CD14-positive monocyte (primary cell): Measurements from ENCODE around the gene GJC3. TPM values are rescaled to one million over a fixed set of nuclear protein-coding genes. Genes with fewer than 3 reads are reported as not detected.
A peak's percentile ranks its signal among the peaks of the same experiment; 100 is the strongest.
"Not testable (repeated sequence)": the region's sequence is repeated elsewhere in the genome, so short reads cannot be mapped to it uniquely, and the experiment has no call there.

Experiments
- DNase-seq, 3 donors: peaks; one replicate each; pipeline ENCODE4 v3.0.0-alpha.2; 2011 to 2022
- H2AFZ ChIP-seq: 2 replicates; pipeline ENCODE4 v1.6.0; 2012; ENCODE audit warnings: mild to moderate bottlenecking, low read depth, low read length, inconsistent platforms; ENCODE audit not compliant: insufficient read depth, poor library complexity, severe bottlenecking
- H3K27ac ChIP-seq, 2 donors: 1 replicate in 1 of 2; 2 replicates in 1 of 2; pipeline ENCODE4 v1.5.1; 2012 to 2013; ENCODE audit warnings: low read length in 2 of 2, control low read depth in 1 of 2, inconsistent platforms in 1 of 2, low read depth in 1 of 2, mild to moderate bottlenecking in 1 of 2
- H3K27me3 ChIP-seq, 2 donors: one replicate each; pipeline versions ENCODE4 v1.6.0 to v1.6.1; 2011 to 2013; ENCODE audit warnings: low read length in 2 of 2; ENCODE audit not compliant: control insufficient read depth in 2 of 2, insufficient read depth in 2 of 2
- H3K36me3 ChIP-seq, 2 donors: replicated peaks in 1 of 2; 1 replicate in 1 of 2; 2 replicates in 1 of 2; pipeline versions ENCODE4 v1.5.1 to v1.6.1; 2012 to 2013; ENCODE audit warnings: low read length in 2 of 2, control low read depth in 1 of 2, inconsistent platforms in 1 of 2, mild to moderate bottlenecking in 1 of 2; ENCODE audit not compliant: insufficient read depth in 2 of 2, control insufficient read depth in 1 of 2
- H3K4me1 ChIP-seq, 2 donors: 1 replicate in 1 of 2; 2 replicates in 1 of 2; pipeline versions ENCODE4 v1.5.1 to v1.6.1; 2012 to 2013; ENCODE audit warnings: low read length in 2 of 2, control low read depth in 1 of 2, inconsistent platforms in 1 of 2, mild to moderate bottlenecking in 1 of 2, moderate library complexity in 1 of 2; ENCODE audit not compliant: insufficient read depth in 2 of 2, control insufficient read depth in 1 of 2
- H3K4me2 ChIP-seq: replicated peaks from 2 replicates; pipeline ENCODE3; 2012; ENCODE audit warnings: low read length, moderate library complexity, mild to moderate bottlenecking; ENCODE audit not compliant: poor library complexity, severe bottlenecking; ENCODE audit errors: extremely low read depth
- H3K4me3 ChIP-seq, 3 experiments: fragments of 200-600 bp in 1 of 3; sonication (generic) in 1 of 3; replicated peaks in 1 of 3; 1 replicate in 2 of 3; 2 replicates in 1 of 3; pipeline ENCODE4 v1.5.1; 2011 to 2013; ENCODE audit warnings: low read length in 3 of 3, mild to moderate bottlenecking in 3 of 3, control low read depth in 2 of 3, low read depth in 2 of 3, inconsistent platforms in 1 of 3, moderate library complexity in 1 of 3
- H3K79me2 ChIP-seq: 2 replicates; pipeline ENCODE4 v1.6.0; 2012; ENCODE audit warnings: mild to moderate bottlenecking, control low read depth, inconsistent platforms, low read length, moderate library complexity; ENCODE audit not compliant: insufficient read depth
- H3K9ac ChIP-seq: 2 replicates; pipeline ENCODE4 v1.6.0; 2017; ENCODE audit warnings: low read length, mild to moderate bottlenecking; ENCODE audit not compliant: insufficient read depth, poor library complexity, severe bottlenecking
- H3K9me3 ChIP-seq, 2 donors: replicated peaks in 1 of 2; 1 replicate in 1 of 2; 2 replicates in 1 of 2; pipeline versions ENCODE4 v1.5.1 to v1.6.1; 2012 to 2013; ENCODE audit warnings: low read length in 2 of 2, control low read depth in 1 of 2; ENCODE audit not compliant: control insufficient read depth in 1 of 2, insufficient read depth in 1 of 2
- H4K20me1 ChIP-seq: 2 replicates; pipeline ENCODE4 v1.6.0; 2012; ENCODE audit warnings: mild to moderate bottlenecking, low read length, control low read depth, moderate library complexity; ENCODE audit not compliant: insufficient read depth
- H3K27ac Mint-ChIP-seq, 7 donors: one replicate each; pipeline ENCODE4 v1.8.0; 2020; ENCODE audit warnings: mild to moderate bottlenecking in 7 of 7, mixed read lengths in 7 of 7, moderate library complexity in 6 of 7, inconsistent platforms in 2 of 7
- H3K27me3 Mint-ChIP-seq, 3 donors: one replicate each; pipeline ENCODE4 v1.8.0; 2021 to 2022; ENCODE audit warnings: low read depth in 3 of 3, mild to moderate bottlenecking in 3 of 3, mixed read lengths in 3 of 3, moderate library complexity in 3 of 3, inconsistent platforms in 1 of 3
- H3K36me3 Mint-ChIP-seq, 2 donors: one replicate each; pipeline ENCODE4 v1.8.0; 2020; ENCODE audit warnings: mixed read lengths in 2 of 2, inconsistent platforms in 1 of 2, mild to moderate bottlenecking in 1 of 2
- H3K4me1 Mint-ChIP-seq: one replicate; pipeline ENCODE4 v1.8.0; 2020; ENCODE audit warnings: mild to moderate bottlenecking, mixed read lengths
- H3K4me3 Mint-ChIP-seq, 2 donors: one replicate each; pipeline ENCODE4 v1.8.0; 2020; ENCODE audit warnings: mild to moderate bottlenecking in 2 of 2, mixed read lengths in 2 of 2, moderate library complexity in 1 of 2
- H3K9me3 Mint-ChIP-seq, 7 donors: one replicate each; pipeline ENCODE4 v1.8.0; 2020 to 2022; ENCODE audit warnings: mixed read lengths in 7 of 7, mild to moderate bottlenecking in 6 of 7, moderate library complexity in 6 of 7, inconsistent platforms in 2 of 7
- WGBS: methylation state at CpG from one replicate; pipeline ENCODE4 v1.1.5; 2013; ENCODE audit warnings: missing lambda C conversion rate; ENCODE audit not compliant: insufficient coverage; 5-methylcytosine and 5-hydroxymethylcytosine counted together
- intact Hi-C, 2 donors: fragments of 100-400 bp; cut with micrococcal nuclease; formaldehyde crosslinking; loops; one replicate each; pipeline versions ENCODE4 v1.15.0 to v1.15.1; 2023
- polyA plus RNA-seq, 3 donors: library from polyadenylated mRNA; depleted of rRNA in 1 of 3; unstranded in 2 of 3; stranded (reverse) in 1 of 3; fragments of 300-500 nt in 2 of 3; fragments of >200 nt in 1 of 3; fragmentation: Illumina TruSeq in 2 of 3; gene quantifications; 1 replicate in 2 of 3; 2 replicates in 1 of 3; pipeline ENCODE4 v1.2.3, GENCODE V29; 2012 to 2021
- TF ChIP-seq, protein P1 (sequence below): fragments of 200-600 bp; IDR thresholded peaks from one replicate; pipeline ENCODE4 v1.8.0; 2022; ENCODE audit warnings: antibody characterized with exemption, mild to moderate bottlenecking

GJC3 gene
- polyA plus RNA-seq, 3 donors, result not detected

DNA sequence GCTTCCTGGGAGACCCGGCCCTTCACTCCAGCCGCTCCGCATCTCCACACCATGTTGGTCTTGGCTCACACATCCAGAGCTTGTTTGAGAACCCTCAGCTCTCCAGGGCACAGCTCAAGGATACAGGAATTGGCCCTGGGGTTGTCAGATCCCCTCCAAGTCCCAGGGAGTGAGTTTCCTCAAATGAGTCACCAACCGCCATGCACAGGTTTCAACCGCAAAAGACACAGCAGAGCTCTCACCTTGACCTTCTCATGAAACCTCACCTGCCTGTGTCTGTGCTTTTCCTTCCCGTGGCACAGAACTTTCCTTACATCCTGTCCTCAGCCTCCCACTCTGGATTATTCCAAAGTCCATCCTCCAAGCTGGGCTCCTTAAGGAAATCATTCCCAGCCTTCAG, 25.8 kb upstream of the GJC3 start:
- Histone ChIP-seq H3K36me3 (no peaks in the 10 kb centered on the region), H3K9ac (no peak overlapping the region), H3K4me2 (no peak overlapping the region), H3K4me3 (no peak overlapping the region), H3K79me2 (no peaks in the 10 kb centered on the region), H3K27me3 (peaks cover 11 to 16% of the 10 kb centered on the region in 2 donors), H3K9me3 (peaks cover 7 to 8% of the 10 kb centered on the region in 2 donors), H3K27ac (no peak overlapping the region), H3K4me1 (peaks cover 18 to 20% of the 10 kb centered on the region in 2 donors), H4K20me1 (no peaks in the 10 kb centered on the region), H2AFZ (no peak overlapping the region)
- Mint-ChIP-seq H3K27ac (peak overlapping the region in 4 of 7 donors; percentile 36 to 50 (median 47)), H3K36me3 (peaks cover 0 to 2% of the 10 kb centered on the region in 2 donors), H3K4me3 (no peak overlapping the region), H3K4me1 (peaks cover 26% of the 10 kb centered on the region), H3K9me3 (peaks cover 5 to 12% (median 9%) of the 10 kb centered on the region in 7 donors), H3K27me3 (peaks cover 2 to 15% (median 13%) of the 10 kb centered on the region in 3 donors)
- intact Hi-C loops, result no loop called here
- 80% methylated on average over 6 of the region's 6 CpGs for WGBS
- DNase-seq, result no peak
- TF ChIP-seq, protein P1, sequence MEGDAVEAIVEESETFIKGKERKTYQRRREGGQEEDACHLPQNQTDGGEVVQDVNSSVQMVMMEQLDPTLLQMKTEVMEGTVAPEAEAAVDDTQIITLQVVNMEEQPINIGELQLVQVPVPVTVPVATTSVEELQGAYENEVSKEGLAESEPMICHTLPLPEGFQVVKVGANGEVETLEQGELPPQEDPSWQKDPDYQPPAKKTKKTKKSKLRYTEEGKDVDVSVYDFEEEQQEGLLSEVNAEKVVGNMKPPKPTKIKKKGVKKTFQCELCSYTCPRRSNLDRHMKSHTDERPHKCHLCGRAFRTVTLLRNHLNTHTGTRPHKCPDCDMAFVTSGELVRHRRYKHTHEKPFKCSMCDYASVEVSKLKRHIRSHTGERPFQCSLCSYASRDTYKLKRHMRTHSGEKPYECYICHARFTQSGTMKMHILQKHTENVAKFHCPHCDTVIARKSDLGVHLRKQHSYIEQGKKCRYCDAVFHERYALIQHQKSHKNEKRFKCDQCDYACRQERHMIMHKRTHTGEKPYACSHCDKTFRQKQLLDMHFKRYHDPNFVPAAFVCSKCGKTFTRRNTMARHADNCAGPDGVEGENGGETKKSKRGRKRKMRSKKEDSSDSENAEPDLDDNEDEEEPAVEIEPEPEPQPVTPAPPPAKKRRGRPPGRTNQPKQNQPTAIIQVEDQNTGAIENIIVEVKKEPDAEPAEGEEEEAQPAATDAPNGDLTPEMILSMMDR, result no peak

DNA sequence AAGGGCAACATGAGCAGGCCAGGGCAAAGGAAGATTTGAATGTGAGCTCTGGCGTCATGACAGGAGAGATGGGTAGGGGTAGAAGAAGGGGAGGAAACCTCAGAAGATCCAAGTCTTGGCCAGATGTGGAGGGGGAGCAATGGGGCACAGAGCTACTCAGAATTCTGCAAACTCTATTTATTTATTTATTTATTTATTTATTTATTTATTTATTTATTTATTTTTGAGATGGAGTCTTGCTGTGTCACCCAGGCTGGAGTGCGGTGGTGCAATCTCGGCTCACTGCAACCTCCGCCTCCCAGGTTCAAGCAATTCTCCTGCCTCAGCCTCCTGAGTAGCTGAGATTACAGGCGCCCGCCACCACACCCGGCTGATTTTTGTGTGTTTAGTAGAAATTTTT, 25.2 kb upstream of the GJC3 start:
- peaks cover 31% of the 10 kb centered on the region for H3K4me1 Mint-ChIP-seq

More for the DNA sequence above, 25.2 kb upstream of the GJC3 start:
- peaks cover 2 to 13% (median 10%) of the 10 kb centered on the region in 3 donors for H3K27me3 Mint-ChIP-seq
- H3K9me3 ChIP-seq, intact Hi-C loops, H3K9ac ChIP-seq, H3K4me2 ChIP-seq, H3K27ac ChIP-seq, H3K4me3 Mint-ChIP-seq, H3K4me3 ChIP-seq, H2AFZ ChIP-seq, H3K36me3 Mint-ChIP-seq, DNase-seq, H3K36me3 ChIP-seq, H3K79me2 ChIP-seq, H4K20me1 ChIP-seq: not testable (repeated sequence)
- H3K27me3 ChIP-seq, result peaks cover 6 to 10% of the 10 kb centered on the region in 2 donors
- peaks cover 5 to 12% (median 10%) of the 10 kb centered on the region in 7 donors for H3K9me3 Mint-ChIP-seq
- H3K27ac Mint-ChIP-seq, result peak overlapping the region in 2 of 7 donors; percentile 5 to 91
- whole genome bisulfite sequencing, result no CpG with 5 or more reads among the region's 7 CpGs
- peaks cover 19 to 20% of the 10 kb centered on the region in 2 donors for H3K4me1 ChIP-seq
